GM10248 (cell line): ENCODE measurements around the gene PRDX4.

Source experiments
- CTCF ChIA-PET: fragments of 300-600 bp; sonication (Branson Sonifier 250); formaldehyde crosslinking; extraction: SDS; loops from one replicate; lab custom pipeline; 2021; ENCODE audit warnings: antibody characterized with exemption; lab: Yijun Ruan, JAX
- POLR2A ChIA-PET: fragments of 350-650 bp; sonication (Branson Sonifier 250); formaldehyde crosslinking; extraction: SDS; loops from one replicate; lab custom pipeline; 2020; ENCODE audit warnings: antibody characterized with exemption; lab: Yijun Ruan, JAX
- DNase-seq: peaks from one replicate; pipeline ENCODE4 v3.0.0; 2012; ENCODE audit errors: extremely low spot score
- TF ChIP-seq, protein P1 (sequence below): IDR thresholded peaks from 2 replicates; pipeline ENCODE4 v1.5.1; 2012; ENCODE audit warnings: mild to moderate bottlenecking, low read depth; ENCODE audit errors: extremely low read depth, missing control alignments, control extremely low read depth

The PRDX4 gene

DNA sequence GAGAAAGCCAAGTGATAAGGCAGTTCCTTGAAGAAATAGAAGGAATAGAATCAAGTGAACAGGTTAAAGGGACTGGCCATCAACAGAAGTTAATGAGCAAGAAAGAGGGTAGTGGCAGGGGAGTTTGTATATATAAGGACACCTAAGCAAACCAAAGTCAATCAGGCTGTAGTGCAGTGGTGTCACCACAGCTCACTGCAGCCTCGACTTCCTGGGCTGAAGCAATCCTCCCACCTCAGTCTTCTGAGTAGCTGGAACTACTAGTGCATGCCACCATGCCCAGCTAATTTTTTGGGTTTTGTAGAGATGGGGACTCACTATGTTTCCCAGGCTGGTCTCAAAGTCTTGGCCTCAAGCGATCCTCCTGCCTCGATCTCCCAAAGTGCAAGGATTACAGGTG lies 59.9 kb downstream of the PRDX4 start:
- DNase-seq: no peak
- TF ChIP-seq, protein P1, sequence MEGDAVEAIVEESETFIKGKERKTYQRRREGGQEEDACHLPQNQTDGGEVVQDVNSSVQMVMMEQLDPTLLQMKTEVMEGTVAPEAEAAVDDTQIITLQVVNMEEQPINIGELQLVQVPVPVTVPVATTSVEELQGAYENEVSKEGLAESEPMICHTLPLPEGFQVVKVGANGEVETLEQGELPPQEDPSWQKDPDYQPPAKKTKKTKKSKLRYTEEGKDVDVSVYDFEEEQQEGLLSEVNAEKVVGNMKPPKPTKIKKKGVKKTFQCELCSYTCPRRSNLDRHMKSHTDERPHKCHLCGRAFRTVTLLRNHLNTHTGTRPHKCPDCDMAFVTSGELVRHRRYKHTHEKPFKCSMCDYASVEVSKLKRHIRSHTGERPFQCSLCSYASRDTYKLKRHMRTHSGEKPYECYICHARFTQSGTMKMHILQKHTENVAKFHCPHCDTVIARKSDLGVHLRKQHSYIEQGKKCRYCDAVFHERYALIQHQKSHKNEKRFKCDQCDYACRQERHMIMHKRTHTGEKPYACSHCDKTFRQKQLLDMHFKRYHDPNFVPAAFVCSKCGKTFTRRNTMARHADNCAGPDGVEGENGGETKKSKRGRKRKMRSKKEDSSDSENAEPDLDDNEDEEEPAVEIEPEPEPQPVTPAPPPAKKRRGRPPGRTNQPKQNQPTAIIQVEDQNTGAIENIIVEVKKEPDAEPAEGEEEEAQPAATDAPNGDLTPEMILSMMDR: no peak
- CTCF ChIA-PET: interaction anchor here (1.3 to 2.3 kb wide), 2 partner anchors 11 to 174 kb away, joined by 3 to 6 read pairs; no protein-coding TSS in a partner anchor
- POLR2A ChIA-PET: no interaction called here

DNA sequence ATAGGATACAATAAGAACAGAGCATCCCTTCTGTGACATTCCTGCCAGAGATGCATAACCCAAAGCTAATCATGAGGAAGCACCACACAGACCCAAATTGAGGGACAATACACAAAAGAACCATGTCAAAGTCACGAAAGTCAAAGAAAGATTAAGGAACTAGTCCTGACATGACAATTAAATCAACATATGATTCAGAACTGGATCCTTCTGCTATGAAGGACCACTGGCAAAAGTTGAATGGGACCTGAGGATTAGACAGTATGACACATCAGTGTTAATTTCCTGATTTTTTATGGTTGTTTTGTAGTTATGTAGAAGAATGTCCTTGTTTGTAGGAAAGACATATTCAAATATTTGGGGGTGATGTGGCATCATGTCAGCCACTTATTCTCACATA lies 61.9 kb downstream of the PRDX4 start:
- ChIA-PET POLR2A (no interaction called here), CTCF (interaction anchor here (1.1 kb wide), 1 partner anchor 172 kb away, joined by 3 read pairs; no protein-coding TSS in a partner anchor)
- no peak for DNase-seq
- TF ChIP-seq, protein P1: no peak

DNA sequence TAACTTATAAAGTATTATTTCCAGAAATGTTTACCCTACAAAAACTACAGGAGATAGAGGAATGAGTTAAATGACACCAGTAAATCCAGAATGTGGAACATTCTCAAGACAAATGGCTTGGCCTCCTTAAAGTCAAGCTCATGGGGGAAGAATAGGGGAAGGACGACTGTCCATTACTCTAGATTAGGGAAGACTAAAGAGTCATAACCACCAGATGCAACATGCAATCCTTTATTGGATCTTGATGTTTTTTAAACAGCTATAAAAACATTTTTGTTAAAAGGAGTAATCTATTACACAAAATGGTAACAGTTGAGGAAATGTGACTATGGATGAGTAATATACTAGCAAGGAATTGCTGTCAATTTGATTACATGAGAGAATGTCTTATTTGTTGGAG lies 64.7 kb downstream of the PRDX4 start:
- ChIA-PET CTCF (no interaction called here), POLR2A (no interaction called here)
- TF ChIP-seq, protein P1: no peak
- no peak for DNase-seq

DNA sequence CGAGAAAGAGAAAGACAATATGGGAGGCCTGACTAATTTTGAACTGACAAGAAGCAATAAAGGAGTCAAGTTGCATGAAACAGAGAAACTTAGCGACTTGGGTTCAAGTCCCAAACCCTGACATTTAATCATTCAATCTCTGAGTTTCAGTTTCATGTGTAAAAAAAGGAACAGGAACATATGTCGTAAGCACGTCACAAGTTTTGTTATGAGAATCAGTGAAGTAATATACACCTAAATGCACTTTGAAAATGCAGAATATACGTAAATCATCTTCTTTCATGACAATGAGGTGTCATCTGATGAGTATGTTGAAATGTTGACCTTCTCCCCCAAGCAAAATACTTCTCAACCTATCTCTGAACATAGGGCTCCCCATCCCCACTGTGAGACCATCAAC lies 65.4 kb downstream of the PRDX4 start:
- POLR2A ChIA-PET: no interaction called here

More for the DNA sequence above, 65.4 kb downstream of the PRDX4 start:
- TF ChIP-seq, protein P1: no peak
- DNase-seq: peak; percentile 42
- CTCF ChIA-PET: interaction anchor here (1.0 kb wide), 2 partner anchors 50 to 169 kb away, joined by 3 to 4 read pairs; partner anchors contain the start of gene SAT1
